Activated T-helper 9 cell treated with anti-CD3 and anti-CD28 coated beads, Interleukin-2, amount 50 U/mL, for 16 hours (primary cell): ENCODE data around the gene ZNF764.
A peak's percentile ranks its signal among the peaks of the same experiment; 100 is the strongest.

Experiments
- DNase-seq: peaks from one replicate; pipeline ENCODE4 v3.0.0-alpha.2; 2020; ENCODE audit warnings: low read depth

ZNF764 gene

GRCh38 chr16:30569746-30570635, 11.8 kb upstream of the ZNF764 start:
- no peak for DNase-seq

GRCh38 chr16:30569281-30569680, 11.1 kb upstream of the ZNF764 start:
- DNase-seq, result no peak

- no peak for DNase-seq
These were observed 9.9 kb upstream of the ZNF764 start for GRCh38 chr16:30567991-30568638.

- peak; percentile 65 for DNase-seq
These were observed 9.2 kb upstream of the ZNF764 start for GRCh38 chr16:30567160-30567990.

GRCh38 chr16:30566531-30566930, 8.4 kb upstream of the ZNF764 start:
- no peak for DNase-seq

- no peak for DNase-seq
These were observed 7.8 kb upstream of the ZNF764 start for GRCh38 chr16:30565984-30566383.

GRCh38 chr16:30565526-30565925, 7.4 kb upstream of the ZNF764 start:
- DNase-seq, result no peak

- no peak for DNase-seq
These were observed 3.8 kb upstream of the ZNF764 start for GRCh38 chr16:30562021-30562420.

- DNase-seq, result no peak
These were observed 3.1 kb upstream of the ZNF764 start for GRCh38 chr16:30561089-30561816.

- DNase-seq, result no peak
These were observed 1.5 kb upstream of the ZNF764 start for GRCh38 chr16:30559690-30560089.

- no peak for DNase-seq
These were observed 709 bp upstream of the ZNF764 start for GRCh38 chr16:30558789-30559377.

- no peak for DNase-seq
These were observed 542 bp downstream of the ZNF764 start for GRCh38 chr16:30557707-30557956.

GRCh38 chr16:30556125-30556473, 2.1 kb downstream of the ZNF764 start:
- DNase-seq, result no peak

- DNase-seq, result no peak
These were observed 2.7 kb downstream of the ZNF764 start for GRCh38 chr16:30555315-30556124.

GRCh38 chr16:30554557-30555314, 3.4 kb downstream of the ZNF764 start:
- DNase-seq, result no peak

GRCh38 chr16:30553393-30553899, 4.7 kb downstream of the ZNF764 start:
- DNase-seq, result no peak

GRCh38 chr16:30552956-30553355, 5.2 kb downstream of the ZNF764 start:
- no peak for DNase-seq

- DNase-seq, result peak; percentile 35
These were observed 6.4 kb downstream of the ZNF764 start for GRCh38 chr16:30551781-30552180.

- no peak for DNase-seq
These were observed 9.5 kb downstream of the ZNF764 start for GRCh38 chr16:30548416-30549253.
